Islet of Langerhans (tissue), 1 donor: ENCODE results near the gene RERE.
"Not testable (repeated sequence)": the region's sequence is repeated elsewhere in the genome, so short reads cannot be mapped to it uniquely, and the experiment has no call there.

Experiments used
- FAIRE-seq: peaks from one replicate; lab custom pipeline; 2011; peaks lifted over from hg19 to GRCh38; lab: Jason Lieb, UNC

RERE gene

GRCh38 chr1:8396786-8397406 lies 420.5 kb downstream of the RERE start:
- no peak for FAIRE-seq

- no peak for FAIRE-seq
Observed at GRCh38 chr1:8396083-8396785, 421.2 kb downstream of the RERE start.

GRCh38 chr1:8395433-8395866 lies 422.0 kb downstream of the RERE start:
- no peak for FAIRE-seq

GRCh38 chr1:8394456-8395321 lies 422.8 kb downstream of the RERE start:
- no peak for FAIRE-seq

- no peak for FAIRE-seq
Observed at GRCh38 chr1:8392522-8392921, 424.9 kb downstream of the RERE start.

- no peak for FAIRE-seq
Observed at GRCh38 chr1:8390707-8391106, 426.7 kb downstream of the RERE start.

GRCh38 chr1:8389958-8390535 lies 427.4 kb downstream of the RERE start:
- FAIRE-seq = no peak

- FAIRE-seq = no peak
Observed at GRCh38 chr1:8388732-8389562, 428.5 kb downstream of the RERE start.

GRCh38 chr1:8386247-8386646 lies 431.2 kb downstream of the RERE start:
- no peak for FAIRE-seq

GRCh38 chr1:8384577-8384976 lies 432.9 kb downstream of the RERE start:
- no peak for FAIRE-seq

GRCh38 chr1:8384088-8384487 lies 433.4 kb downstream of the RERE start:
- no peak for FAIRE-seq

GRCh38 chr1:8382608-8383505 lies 434.6 kb downstream of the RERE start:
- FAIRE-seq = no peak

GRCh38 chr1:8382051-8382505 lies 435.4 kb downstream of the RERE start:
- FAIRE-seq = no peak

- FAIRE-seq = no peak
Observed at GRCh38 chr1:8381618-8382017, 435.8 kb downstream of the RERE start.

- FAIRE-seq = not testable (repeated sequence)
Observed at GRCh38 chr1:8380310-8380709, 437.1 kb downstream of the RERE start.

GRCh38 chr1:8379513-8380186 lies 437.8 kb downstream of the RERE start:
- FAIRE-seq = no peak

GRCh38 chr1:8378981-8379470 lies 438.4 kb downstream of the RERE start:
- no peak for FAIRE-seq

- no peak for FAIRE-seq
Observed at GRCh38 chr1:8378178-8378577, 439.3 kb downstream of the RERE start.

GRCh38 chr1:8377271-8377981 lies 440.0 kb downstream of the RERE start:
- FAIRE-seq = no peak
